Left renal pelvis (tissue), 4 donors: ENCODE results near the gene M1AP. TPM values are rescaled to one million over a fixed set of nuclear protein-coding genes. Genes with fewer than 3 reads are reported as not detected.
"Not testable (repeated sequence)": the region's sequence is repeated elsewhere in the genome, so short reads cannot be mapped to it uniquely, and the experiment has no call there.

Experiments
- DNase-seq, 4 donors: peaks; one replicate each; pipeline ENCODE4 v3.0.0-alpha.2; 2013; ENCODE audit warnings: low read depth in 4 of 4, low spot score in 3 of 4
- polyA plus RNA-seq, 4 donors: library from polyadenylated mRNA; unstranded; fragments of 120-200 nt; gene quantifications; one replicate each; pipeline ENCODE4 v1.2.1, GENCODE V29; 2013; ENCODE audit not compliant: insufficient read length in 4 of 4

M1AP gene
- polyA plus RNA-seq, 4 donors = 0.41 to 1.3 (median 0.81) TPM

DNA sequence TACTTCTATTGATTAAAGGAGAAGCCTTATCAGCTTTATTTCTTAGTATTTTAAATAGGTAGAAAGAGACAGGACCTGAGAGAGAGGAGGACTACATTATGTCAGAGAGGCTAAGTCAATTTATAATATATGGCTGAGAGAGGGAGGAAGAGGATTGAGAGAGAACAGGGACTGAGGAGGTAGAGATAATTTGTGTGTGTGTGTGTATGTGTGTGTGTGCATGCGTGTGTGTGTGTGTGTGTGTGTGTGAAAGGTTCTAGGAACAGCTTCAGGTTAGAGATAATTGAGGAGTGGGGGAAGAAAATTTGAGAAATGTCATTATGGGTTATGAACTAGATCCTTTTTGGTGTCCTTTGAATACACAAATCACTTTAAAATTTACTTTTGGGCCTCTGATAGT lies 78.4 kb downstream of the M1AP start:
- no peak for DNase-seq

DNA sequence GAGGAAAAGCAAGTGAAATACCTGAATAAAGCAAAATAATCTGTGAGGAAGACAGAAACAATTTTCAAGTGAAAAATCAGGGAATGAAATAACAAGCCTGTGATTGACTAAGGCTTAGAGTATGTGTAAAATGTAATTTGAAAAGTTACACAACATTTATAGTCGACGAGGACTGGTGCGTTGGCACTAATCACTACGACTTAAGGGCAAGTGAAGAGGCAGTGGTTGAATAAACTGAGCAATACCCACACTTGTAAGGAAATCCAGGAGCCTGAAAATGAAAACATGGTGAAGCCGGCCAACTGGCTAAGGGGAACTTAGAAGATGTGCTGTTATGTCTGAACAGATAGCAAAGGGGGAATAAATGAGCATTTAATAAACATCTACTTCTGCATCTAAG lies 80.2 kb downstream of the M1AP start:
- DNase-seq = no peak

DNA sequence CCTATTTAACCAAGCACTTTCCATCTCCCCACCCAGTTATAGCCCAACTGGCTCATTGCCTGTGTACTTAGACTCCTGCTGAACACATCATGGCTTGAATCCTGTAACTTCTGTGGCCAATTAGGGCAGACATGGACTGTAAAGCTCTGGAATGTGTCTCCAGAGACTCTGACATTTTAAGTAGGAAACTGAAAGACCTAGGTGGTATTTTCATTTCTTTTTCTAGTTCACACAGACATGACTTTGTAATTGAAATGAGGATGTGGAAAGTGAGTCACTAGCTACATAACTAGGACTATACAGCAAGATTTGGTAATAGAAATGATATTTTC lies 81.4 kb downstream of the M1AP start:
- DNase-seq = no peak

DNA sequence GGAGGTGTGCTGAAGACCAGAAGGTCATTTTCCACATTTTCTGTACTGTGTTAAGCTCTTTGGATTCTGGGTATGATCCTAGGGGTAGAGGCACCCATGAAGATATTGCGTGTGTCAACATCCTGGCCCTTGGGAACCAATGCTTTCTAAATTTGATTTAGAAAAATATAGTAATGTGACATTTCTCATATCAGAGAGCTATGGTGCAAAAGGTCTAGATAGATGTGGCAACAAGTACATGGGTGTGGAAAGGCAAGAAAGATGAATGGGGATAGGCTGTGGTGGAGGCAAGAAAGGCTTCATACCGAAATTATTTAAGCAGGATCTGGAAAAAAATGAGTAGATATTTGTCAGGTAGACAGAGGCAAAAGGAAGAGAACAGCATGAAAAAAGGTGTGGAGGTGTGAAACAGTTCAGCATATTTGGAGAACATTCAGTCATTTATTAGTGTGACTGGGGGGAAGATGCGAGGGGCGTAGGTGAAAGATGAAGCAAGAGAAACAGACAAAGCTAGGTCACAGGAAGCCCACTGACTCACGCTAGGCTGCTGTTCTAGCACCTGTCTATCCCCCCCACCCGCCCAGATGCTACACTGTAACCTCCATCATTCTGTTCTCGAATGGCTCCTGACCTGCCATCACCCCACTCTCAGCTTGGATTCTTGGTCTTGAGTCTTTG lies 81.9 kb downstream of the M1AP start:
- no peak for DNase-seq

DNA sequence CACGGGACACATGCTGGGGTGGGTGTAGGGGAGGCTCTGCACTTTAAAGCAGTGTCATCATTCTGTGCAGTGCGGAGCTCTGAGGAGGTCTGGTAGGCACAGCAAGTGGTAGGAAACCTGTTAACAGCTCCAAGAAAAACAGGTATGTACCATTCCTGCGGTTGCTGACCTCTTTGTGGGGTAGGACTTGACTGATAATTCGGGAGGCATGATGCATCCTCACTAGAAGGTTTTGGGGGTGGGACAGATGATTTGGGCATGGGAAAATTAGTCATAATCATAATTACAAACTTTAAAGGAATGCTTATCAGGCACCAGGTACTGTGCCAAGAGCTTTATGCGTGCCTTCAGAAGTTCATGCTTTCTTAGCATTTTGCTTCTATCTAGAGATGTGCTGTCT lies 83.9 kb downstream of the M1AP start:
- DNase-seq = no peak

DNA sequence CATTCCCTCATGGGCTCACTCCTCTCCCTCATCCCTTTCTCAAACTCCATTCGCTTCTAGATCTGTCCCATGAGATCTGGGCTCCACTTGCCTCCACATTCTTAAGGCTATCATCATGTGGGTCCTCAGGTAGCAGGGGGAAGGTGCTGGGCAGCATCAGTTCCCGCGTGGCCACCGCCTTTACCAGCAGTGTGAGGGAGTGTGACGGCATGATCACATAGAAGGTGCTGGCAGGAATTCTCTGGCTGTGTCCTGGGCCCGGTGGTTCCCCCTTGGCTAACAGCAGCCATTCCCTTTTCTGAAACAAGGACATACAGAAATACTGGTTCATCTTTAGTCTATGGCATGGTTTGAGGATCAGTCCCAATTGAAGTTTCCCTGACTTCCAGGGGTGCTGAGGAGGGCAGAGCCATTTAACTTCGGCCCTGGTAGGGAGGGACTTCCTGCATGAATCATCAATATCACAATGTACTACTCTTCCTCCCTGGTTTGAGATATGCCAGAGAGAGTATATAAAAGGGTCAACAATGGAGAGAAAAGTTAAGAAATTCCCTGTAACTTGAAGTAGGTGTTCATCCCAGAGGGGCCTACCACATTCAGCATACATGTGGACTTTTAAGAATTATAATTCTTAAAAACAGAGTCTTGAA lies 85.9 kb downstream of the M1AP start:
- DNase-seq = no peak

DNA sequence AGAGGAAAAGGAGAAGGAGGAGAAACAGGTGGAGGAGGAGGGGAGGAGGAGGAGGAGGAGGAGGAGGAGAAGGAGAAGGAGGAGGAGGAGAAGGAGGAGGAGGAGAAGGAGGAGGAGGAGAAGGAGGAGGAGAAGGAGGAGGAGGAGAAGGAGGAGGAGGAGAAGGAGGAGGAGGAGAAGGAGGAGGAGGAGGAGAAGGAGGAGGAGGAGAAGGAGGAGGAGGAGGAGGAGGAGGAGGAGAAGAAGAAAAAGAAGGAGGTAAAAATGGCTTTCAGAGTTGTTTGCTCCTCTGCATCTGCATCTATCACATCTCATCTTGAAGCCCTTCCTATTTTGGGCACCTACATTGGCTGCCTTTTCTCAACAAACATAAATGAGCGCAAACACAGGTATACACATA lies 87.1 kb downstream of the M1AP start:
- not testable (repeated sequence) for DNase-seq

DNA sequence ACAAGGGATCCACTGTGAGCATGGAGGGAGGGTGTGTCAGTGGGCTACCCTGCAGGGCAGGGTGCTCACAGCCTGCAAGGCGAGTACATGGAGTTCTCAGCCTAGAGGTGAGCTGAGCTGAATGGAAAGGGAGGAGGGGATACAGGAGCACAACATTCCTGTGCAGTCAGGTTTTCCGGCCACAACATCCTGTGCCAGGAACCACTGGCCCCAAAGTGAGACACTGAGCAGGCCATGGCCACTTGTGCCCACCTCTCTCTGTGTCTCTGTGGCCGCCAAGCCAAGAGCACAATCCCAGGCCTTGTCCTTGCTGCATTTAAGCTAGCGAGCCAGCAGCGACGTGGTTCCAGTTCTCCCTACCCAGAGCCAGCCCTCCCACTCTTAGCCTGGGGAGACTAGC lies 87.5 kb downstream of the M1AP start:
- DNase-seq = no peak

DNA sequence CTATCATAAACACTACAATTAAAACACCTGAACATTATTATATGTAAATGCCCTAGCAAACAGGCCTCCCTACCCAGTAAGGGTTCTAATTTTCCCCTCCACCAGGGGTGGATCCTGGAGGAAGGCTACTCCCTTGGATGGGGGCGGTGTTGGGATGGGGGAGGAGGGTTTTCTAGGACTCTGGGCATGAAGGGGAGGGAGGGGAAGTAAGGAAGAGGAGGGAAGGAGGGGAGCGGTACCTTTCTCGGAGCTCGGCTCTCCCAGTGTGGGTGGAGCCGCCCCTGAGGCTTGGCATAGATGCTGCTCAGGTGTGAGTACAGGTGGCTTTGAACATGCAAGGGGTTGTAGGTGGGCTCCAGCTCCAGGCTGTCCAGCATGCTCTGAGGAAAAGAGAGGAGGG lies 88.2 kb downstream of the M1AP start:
- DNase-seq = no peak

DNA sequence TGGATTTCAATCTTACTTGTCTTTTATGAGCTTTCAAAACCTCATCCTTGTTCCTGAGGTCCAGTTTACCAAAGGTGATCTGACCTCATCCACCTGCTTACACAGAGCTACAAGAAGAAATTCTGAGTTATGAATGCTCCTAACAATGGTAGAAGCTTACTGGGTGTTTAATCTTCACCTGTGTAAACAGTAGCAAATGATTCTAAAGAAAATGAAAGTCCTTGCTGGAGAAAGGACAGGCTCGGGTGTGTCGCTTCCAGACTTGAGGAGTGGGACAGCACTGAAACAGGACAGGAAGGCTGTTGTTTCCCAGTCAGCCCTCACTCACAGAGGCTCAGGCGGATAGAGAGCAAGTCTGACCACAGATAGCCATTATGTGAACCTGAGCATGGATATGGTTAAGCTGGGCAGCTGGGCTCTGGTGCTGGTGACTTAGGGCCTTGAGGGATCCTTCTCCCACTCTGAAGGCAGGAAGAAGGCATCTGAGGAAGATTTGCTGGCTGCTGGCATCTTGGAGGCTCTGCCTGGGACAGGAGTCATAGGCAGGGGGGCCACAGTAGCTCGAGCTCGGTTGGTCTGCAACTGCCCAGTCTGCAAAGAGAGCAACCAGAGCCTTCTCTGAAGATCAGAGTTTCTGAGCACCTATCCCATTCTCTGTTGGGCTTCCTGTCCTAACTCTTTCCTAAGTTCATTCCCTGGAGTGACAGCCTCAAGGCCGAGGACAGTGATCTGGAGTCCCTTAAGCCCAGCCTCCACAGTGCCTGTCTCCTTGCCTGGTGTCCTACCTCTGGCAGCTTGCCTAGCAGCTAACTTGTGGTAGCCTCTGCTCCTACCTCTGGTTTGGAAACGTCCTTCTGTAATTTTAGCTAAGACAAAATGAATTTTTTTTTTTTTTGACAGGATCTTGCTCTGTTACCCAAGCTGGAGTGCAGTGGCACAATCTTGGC lies 89.6 kb downstream of the M1AP start:
- no peak for DNase-seq

DNA sequence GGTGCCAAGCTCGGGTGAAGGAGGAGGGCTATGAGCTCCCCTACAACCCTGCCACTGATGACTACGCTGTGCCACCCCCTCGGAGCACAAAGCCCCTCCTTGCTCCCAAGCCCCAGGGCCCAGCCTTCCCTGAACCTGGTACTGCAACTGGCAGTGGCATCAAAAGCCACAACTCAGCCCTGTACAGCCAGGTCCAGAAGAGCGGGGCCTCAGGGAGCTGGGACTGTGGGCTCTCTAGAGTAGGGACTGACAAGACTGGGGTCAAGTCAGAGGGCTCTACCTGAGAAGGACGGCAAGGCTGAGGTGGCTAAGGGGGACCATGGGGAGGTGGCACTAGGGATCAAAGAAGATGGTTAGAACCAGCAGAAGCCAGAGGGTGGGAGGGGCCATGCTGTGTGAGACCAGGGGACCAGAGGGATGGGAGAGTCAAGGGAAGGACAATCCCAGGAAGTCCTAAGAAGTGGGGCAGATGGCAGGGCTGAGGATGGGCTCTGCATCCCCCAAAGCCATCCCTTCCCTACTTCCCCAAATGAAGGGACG lies 91.2 kb downstream of the M1AP start:
- no peak for DNase-seq

DNA sequence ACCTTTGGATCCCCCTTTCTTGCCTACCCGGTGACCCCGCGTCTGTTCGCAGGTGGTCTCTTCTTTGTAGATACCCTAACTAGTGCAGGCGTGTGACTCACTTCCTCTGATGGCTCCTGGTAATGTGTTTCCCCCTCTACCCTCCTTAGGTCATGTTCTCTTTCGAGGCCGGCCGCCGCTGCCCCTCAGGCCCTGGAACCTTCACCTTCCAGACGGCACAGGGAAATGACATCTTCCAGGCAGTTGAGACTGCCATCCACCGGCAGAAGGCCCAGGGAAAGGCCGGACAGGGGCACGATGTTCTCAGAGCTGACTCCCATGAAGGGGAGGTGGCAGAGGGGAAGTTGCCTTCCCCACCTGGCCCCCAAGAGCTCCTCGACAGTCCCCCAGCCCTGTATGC lies 92.0 kb downstream of the M1AP start:
- no peak for DNase-seq

DNA sequence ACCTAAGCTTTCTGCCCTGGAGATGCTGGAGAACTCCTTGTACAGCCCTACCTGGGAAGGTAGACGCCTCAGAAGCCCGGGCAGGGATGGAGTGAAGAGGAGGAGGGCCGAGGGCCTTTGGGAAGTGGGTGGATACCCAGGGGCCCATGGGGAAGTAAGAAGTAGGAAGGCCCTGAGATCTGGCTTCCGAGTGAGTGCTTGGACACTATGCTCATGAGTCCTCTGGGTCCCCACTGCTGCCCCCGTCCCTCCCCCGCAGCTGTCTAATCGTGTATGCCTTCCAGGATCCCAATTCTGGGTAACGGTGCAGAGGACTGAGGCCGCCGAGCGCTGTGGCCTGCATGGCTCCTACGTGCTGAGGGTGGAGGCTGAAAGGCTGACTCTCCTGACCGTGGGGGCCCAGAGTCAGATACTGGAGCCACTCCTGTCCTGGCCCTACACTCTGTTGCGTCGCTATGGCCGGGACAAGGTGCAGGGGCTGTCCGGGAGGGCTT lies 92.5 kb downstream of the M1AP start:
- DNase-seq = no peak

DNA sequence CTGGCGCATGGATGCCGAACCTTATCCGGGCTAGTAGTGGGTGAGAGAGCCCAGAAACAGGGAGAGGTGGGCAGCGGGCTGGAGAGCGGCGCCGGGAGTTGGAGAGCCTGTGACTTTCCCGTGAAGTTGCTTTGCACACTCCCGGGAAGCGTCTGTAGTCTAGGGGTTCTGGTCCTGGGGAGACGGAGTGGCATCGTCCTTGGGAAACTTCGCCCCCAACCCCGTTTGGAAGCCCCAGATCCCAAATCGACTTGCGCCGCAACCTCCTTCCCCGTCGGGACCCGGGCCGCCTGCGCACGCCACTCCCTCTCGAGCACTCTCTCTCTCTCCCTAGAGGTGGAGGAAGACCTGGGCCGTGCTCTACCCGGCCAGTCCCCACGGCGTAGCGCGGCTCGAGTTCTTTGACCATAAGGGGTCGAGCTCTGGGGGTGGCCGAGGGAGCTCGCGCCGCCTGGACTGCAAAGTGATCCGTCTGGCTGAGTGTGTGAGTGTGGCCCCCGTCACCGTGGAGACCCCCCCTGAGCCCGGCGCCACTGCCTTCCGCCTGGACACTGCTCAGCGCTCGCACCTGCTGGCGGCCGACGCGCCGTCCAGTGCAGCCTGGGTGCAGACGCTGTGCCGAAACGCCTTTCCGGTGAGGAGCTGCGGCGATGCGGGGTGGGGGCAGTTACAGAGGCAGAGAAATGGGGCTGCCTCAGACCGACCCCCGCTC lies 93.2 kb downstream of the M1AP start:
- no peak for DNase-seq

DNA sequence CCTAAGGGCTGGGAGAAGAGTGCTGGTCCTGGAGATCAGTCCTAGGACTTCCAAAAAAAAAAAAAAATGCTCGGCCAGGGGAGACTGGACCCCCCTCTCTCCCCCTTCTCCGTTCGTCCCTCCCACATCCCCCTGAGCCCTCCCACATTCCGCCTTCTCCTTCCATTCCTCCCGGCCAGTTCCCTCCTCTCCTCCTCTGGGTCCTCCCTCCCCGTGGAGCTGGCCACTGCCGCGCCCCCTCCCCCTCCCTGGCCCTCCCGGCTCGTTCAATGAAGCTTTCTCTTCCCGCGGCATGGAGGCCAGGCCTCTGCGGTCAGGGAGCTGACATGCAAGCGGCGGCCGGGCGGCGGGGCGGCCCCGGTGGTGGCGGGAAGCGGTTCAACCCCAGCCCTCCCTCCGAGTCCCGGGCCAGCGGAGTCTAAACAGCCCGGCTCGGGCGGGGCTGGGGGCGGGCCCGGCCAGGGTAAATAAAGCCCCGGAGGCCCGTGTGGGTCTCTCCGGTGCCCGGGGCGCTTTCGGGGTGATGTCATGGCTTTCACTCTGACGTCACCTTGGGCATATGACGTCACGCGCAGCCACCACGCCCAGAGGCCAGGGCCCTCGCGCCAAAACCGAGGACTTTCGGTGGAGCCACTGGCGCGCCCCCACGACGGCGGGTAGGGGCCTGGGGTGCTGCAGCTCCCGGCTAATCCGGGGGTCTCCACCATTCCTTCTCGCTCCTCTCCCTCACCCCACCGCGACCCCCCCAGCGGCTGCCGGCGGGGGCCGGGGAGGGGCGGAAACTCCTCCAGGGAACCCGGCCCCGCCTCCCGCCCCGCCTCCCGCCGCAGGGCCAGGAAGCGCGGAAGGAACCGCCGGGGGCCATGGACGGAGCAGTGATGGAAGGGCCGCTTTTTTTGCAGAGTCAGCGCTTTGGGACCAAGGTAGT lies 94.0 kb downstream of the M1AP start, which contains the start of the genes DOK1 and LOXL3:
DOK1 (plus strand) TSS at position 829 of the 928 bp plus-strand sequence; CDS start at position 864, 35 bp downstream.
LOXL3 (minus strand) TSS at position 51 of the 928 bp plus-strand sequence. CDS start 1,308 bp downstream, outside the sequence.
- DNase-seq = peak in 3 of 4 donors; percentile 78 to 81 (median 79)

DNA sequence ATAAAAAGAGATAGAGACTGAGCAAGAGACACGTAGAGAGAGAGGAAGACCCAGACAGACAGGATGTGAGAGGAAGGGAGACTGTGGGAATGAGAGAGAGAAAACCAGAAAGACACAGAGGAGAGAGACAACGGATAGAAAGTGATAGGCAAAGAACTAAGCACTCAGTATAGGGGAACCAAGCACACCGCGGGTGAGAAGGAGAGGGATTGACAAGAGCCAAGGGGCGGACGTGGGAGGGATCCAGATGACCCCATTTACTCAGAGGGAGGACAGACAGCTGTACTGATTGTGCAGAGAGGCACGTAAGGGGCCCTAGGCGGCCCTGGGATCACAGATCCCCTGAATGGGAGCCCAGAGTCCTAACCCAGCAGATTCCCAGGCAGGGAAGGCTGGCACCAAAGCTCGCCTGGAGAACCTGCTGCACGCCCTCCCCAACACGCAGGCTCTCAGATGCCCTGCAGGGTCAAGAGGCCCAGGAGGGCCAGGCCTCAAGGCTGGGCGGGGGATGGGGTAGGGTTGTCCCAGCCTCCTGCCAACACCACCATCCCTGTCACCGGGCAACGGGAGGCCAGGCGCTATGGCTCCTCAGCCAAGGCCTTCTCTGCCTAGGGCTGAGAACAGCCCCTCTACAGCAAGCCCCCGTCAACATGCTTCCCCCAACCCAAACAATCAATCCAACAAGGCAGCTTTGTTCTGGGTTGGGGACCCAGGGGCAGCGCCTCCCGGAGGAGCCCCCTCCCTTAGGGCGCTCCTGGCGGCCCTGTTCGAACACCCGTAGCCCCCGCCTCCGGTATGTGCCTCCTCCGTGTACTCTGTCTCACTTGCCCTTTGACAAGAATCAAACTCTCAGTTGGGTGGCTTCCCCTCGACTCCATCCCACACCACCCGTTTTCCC lies 95.0 kb downstream of the M1AP start:
- DNase-seq = no peak

DNA sequence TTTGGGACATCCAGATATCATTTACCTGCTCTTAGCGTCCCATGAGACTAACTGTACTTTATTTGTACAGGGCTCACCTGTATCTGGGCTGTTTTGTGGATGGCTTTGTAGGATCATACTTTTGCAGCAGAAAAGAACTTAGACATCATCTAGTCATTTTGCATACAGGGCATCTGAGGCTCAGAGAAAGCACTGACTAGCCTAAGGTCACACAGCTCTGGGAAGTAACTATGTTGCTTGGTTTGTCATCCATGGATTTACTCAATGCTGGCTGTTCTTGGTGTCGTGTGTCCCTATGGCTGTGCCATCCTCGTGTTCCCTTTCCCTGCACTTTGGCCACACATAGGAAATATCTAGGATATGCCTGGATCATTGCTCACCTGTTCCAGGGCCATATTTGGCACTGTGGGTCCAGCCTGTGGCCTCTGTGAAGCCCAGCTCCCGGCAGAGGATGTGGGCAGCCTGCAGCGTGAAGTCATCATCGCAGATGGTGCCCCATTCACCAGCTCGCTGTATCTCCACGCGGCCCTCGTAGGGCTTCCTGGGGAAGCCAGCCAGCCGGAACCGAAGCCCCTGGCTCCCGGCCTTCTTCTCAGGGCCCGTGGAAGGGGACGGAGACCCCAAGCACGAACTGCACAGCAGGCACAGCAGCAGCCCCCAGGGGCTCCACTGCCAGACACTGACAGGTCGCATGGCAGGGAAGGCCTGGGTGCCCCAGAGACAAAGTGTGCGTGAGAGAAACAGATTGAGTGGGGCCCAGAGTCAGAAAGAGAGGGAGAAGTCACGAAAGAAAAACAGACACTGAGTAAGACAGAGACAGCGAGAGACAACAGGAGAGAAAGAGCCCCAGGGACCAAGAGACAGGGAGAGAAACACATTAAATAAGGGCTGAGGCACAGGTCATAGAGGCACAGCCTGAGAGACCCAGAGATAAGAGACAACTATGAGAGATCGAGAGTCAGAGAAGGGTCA lies 95.9 kb downstream of the M1AP start:
- no peak for DNase-seq
